Right ventricle myocardium superior (tissue), 1 donor: ENCODE results near the gene RTL10. TPM values are rescaled to one million over a fixed set of nuclear protein-coding genes. Genes with fewer than 3 reads are reported as not detected.

Experiments
- ATAC-seq: fragments of 200-7000 bp; cut with Tn5 transposase; one replicate; pipeline ENCODE4 v1.9.1; 2020; ENCODE audit warnings: mild to moderate bottlenecking; ENCODE audit not compliant: poor library complexity
- DNase-seq: peaks from one replicate; pipeline ENCODE4 v3.0.0-alpha.2; 2020
- intact Hi-C: fragments of 100-400 bp; cut with DNase I; formaldehyde crosslinking; loops from one replicate; pipeline ENCODE4 v1.11.2; 2022
- total RNA-seq: library from RNA; stranded (reverse); fragmentation: NEBNext Ultra II Directional; extraction: Animal tissue kit (Norgen Biotek cat#: 25700); gene quantifications from one replicate; pipeline ENCODE4 v1.2.1, GENCODE V29; 2021
- donor health status: DM: no; HTN: yes; CAD: no; lungs with severe emphysema.

RTL10 gene
- total RNA-seq, 1 donor from 2014 or later = 6.2 TPM

GRCh38 chr22:19869497-19870152 lies 15.0 kb upstream of the RTL10 start:
- ATAC-seq (no peak), DNase-seq (no peak)
- intact Hi-C loops = no loop called here

DNA sequence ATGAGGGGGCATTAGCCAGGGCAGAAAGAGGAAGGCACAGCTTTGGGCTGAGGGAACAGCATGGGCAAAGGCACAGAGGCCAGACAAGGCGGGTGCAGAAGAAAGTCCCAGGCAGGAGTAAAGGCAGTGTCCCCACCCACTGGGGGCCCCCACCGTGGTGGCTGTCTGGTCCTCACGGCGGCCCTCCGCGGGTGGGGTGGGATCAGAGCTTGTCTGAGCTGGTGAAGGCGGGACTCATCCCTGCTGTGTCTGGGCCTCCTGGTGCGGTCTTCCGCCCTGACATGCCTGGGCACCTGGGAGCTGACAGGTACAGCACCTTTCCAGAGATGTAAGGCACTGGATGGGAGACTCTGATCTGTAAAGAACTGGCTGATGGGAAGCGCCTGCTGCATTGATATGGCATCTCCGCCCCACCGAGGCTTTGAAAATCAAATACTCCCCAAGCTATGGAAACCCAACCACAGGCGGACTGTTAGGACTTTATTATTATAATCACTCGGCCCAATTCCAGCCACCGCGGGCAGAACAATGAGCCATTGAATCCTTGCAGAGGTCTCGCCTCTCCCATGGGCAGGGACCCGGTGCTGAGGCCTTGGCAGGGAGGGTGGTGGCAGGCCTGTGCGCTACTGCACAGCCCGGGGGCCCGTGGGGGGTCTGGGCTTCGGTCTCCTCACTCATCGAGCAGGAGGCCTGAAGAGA lies 14.2 kb upstream of the RTL10 start:
- DNase-seq (no peak), ATAC-seq (no peak)
- intact Hi-C loops = no loop called here

DNA sequence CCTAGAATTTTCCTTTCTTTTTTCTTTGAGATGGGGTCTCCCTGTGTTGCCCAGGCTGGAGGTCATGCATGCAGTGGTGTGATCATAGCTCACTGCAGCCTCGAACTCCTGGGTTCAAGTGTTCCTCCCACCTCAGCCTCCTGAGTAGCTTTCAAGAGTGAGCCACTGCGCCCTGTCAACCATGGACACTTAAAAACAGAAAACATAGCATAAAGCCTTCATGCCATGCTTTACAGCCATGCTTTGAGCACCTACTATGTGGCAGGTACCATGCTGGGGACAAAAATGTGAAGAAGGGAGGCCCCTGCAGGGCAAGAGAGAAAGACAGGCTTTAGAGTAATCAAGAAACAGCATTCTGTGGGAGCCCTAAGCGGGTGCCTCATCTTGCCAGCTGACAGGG lies 13.7 kb upstream of the RTL10 start:
- ATAC-seq = no peak
- intact Hi-C loops = no loop called here
- no peak for DNase-seq

DNA sequence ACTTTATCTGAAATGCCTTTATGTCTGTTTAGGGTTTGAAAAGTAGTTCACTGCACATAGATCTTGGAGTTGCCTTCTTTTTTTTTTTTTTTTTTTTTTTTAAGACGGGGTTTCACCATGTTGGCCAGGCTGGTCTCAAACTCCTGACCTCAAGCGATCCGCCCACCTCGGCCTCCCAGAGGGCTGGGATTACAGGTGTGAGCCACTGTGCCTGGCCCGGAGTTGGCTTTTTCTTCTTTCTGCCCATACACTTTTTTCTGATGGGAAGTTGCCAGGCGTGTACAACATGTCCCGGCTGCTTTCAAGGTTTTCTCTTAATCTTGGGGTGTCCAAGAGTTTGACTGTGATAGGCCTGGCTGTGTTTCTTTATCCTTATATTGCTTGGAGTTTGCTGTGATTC lies 12.9 kb upstream of the RTL10 start:
- DNase-seq = no peak
- intact Hi-C loops = no loop called here

DNA sequence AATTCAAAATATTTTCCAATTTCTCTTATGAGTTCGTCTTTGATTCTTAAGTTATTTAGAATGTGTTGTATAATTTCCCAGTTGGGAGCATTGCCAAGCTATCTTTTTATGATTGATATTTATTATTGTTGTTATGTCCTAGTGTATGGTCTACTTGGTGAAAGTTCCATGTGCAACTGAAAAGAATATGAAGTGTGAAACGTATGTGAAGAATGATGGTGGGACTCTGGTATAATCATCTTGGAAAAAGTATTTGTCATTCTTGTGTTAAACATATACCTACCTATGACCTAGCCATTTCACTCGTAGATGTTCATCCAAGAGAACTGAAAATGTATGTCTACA lies 12.0 kb upstream of the RTL10 start:
- DNase-seq (no peak), ATAC-seq (no peak)
- intact Hi-C loops = no loop called here

More for the DNA sequence above, 12.9 kb upstream of the RTL10 start:
- no peak for ATAC-seq

DNA sequence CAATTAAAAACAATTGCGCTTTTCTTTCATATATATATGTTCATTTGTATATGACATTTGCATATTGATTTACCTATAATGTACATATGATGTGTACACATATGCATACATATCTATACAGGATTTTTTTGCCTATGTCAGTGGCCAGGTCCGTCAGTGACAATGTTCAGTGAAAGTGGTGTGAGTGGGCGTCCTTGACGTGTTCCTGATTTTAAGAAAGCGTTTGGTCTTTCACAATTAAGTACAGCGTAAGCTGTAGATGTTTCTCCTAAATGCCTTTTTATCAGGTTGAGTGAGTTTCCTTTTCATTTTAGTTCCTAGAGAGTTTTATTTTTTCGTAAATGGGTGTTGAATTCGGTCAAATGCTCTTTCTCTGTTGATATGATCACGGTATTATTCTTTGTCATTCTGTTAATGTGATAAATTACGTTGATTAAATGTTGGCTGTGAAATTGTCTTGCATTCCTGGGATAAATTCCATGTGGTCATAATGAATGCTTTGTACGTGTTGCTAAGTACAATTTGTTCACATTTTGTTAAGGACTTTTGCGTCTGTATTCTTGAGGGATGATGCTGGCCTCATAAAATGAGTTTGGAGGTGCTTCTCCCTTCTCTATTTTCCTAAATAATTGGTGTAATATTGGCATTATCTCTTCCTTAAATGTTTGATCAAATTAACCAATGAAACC lies 10.6 kb upstream of the RTL10 start:
- ATAC-seq (no peak), DNase-seq (no peak)
- intact Hi-C loops = no loop called here

DNA sequence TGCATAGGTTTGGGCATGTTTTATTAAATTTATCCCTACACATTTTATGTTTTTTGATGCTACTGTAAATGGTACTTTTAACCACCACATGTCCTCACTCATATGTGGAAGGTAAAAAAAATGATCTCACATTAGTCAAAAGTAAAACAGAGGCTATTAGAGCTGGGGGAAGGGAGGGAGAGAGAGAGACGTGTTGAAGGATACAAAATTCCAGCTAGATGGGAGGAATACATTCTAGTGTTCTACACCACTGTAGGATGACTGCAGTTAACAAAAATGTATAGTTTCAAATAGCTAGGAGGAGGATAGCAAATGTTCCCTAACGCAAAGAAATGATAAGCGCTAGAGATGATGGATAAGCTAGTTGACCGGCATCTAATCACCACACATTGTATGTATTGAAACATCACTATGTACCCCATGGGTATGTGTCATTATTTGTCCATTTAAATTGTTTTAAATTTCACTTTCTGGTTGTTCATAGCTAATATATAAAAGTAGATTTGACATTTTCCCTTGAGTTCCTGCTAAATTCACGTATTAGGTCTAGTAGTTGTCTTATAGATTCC lies 9.9 kb upstream of the RTL10 start:
- ATAC-seq (no peak), DNase-seq (no peak)
- intact Hi-C loops = no loop called here

DNA sequence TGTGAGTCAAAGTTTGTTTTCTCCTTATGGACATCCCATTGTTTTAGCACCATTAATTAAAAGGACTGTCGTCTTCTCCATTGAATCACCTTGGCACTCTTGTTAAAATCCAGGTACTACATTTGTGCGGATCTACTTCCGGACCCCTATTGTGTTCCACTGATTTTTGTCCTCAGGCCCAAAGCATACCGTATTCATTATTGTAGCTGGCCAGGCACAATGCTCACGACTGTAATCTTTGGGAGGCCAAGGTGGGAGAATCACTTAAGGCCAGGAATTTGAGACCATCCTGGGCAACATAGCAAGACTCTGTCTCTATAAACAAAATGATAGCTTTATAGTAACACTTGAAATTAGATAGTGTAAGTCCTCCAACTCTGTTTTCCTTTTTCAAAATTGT lies 8.9 kb upstream of the RTL10 start:
- intact Hi-C loops = no loop called here
- ATAC-seq (no peak), DNase-seq (no peak)

GRCh38 chr22:19862619-19863246 lies 8.1 kb upstream of the RTL10 start:
- ATAC-seq (no peak), DNase-seq (no peak)
- intact Hi-C loops = no loop called here

DNA sequence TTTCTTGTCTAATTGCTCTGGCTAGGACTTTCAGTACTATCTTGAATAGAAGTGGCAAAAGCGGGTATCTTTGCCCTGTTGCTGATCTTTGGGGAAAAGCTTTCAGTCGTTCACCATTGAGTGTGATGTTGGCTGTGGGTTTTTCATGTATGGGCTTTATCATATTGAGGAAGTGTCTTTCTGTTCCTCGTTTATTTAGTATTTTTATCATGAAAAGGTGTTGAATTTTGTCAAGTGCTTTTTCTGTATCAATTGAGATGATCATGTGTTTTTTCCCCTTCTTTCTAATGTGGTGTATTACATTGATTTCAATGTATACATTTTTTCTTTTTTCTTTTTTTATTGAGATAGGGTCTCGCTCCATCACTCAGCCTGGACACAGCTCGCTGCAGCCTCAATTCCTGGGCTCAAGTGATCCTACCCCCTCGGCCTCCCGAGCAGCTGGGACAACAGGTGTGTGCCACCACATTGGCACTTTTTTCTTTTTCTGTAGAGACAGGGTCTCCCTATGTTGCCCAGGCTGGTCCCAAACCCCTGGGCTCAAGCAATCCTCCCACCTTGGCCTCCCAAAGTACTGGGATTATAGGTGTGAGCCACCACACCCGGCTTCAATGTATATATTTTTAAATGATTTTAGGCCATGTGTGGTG lies 5.3 kb upstream of the RTL10 start:
- no peak for DNase-seq
- ATAC-seq = no peak
- intact Hi-C loops = no loop called here

DNA sequence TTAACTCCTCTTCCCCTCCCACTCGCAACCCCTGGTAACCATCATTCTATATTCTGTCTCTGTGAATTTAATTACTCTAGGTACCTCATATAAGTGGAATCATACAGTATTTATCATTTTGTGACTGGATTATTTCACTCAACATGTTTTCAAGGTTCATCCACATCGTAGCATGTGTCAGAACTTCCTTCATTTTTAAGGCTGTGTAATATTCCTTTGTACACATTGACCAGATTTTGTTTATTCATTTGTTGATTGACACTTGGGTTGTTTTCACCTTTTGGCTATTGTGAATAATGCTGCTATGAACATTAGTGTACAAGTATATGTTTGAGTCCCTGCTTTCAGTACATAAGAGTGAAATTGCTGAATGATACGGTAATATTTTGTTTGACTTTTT lies 2.7 kb upstream of the RTL10 start:
- intact Hi-C loops = no loop called here
- ATAC-seq (no peak), DNase-seq (no peak)

- intact Hi-C loops = no loop called here
- ATAC-seq = peak; percentile 11
- DNase-seq = peak; percentile 64
These were observed 1.1 kb upstream of the RTL10 start for GRCh38 chr22:19855504-19856409.

GRCh38 chr22:19853879-19854777 lies 546 bp downstream of the RTL10 start:
- intact Hi-C loops = loop anchor here (5.0 kb wide), 2 partner anchors 47 to 127 kb away; no protein-coding TSS in a partner anchor
- ATAC-seq (peak; percentile 5), DNase-seq (peak; percentile 44)

DNA sequence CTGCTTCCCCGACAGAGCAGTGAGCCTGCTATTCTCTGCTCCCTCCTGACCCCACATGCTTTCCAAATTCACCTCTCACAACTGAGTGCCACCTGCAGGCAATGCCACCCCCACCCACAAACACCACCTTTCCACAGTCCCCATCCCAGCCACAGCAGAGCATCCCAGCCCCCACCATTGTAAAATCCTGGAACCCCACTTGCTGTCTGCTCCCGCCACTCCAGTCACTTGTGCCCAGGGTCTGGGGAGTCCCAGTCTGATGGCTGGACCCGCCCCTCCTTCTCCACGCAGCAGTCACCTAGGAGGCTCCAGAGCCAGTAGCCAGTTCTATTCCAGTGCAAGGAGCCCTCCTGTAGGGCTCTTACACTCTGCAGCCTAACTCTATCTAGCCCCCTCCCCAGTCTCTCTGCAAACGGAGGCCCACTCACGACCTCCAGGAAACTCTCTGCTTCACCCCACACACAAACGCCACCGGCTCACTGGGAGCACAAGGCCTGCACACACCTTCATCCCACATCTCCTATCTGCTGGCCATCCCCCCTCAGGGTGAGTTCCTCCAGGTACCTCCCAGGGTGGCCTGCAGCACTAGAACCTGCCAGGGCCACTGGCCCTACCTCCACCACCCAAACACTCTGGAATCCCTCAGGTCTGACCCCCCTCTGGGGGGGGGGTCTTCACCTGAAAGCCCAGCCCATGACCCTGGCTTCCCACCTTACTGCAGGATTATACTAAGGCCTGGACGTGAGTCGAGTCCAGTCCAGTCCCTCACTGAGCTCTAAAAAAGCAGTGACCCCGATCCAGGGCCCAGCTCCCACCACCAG lies 1.4 kb downstream of the RTL10 start:
- no peak for ATAC-seq
- intact Hi-C loops = loop anchor here (5.0 kb wide), 2 partner anchors 46 to 126 kb away; no protein-coding TSS in a partner anchor
- no peak for DNase-seq

DNA sequence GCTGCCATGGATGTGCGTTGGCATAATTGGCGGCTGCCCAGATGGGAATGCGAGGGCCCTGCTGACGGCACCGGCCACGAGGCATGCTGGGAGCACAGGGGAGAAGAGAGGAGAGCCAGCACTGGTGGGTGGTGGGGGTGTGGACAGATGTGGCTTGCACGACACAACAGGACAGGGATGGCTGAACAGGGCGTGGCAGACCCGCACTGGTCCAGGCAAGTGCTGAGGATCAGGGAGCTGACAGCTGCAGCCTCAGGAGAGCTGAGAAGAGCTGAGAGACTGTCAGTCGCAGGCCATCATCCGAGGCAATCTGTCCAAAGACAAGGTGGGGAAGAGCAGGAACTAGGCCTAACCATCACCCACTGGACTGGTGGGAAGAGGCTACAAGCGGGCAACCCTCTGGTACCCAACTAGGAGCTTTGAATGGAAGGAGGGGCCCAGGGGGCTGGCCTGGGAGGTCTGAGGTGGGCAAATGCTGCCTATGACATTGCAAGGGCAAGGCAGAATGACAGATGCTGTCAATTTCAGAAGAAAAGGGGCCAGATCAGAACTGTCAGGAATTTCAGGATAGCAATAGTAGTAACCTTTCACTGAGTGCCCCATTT lies 2.4 kb downstream of the RTL10 start:
- DNase-seq = no peak
- intact Hi-C loops = loop anchor here (5.0 kb wide), 2 partner anchors 45 to 125 kb away; no protein-coding TSS in a partner anchor

More for the DNA sequence above, 2.4 kb downstream of the RTL10 start:
- no peak for ATAC-seq
